HepG2 (cell line): ENCODE measurements around the gene UQCRC1. TPM values are rescaled to one million over a fixed set of nuclear protein-coding genes. Genes with fewer than 3 reads are reported as not detected.
A peak's percentile ranks its signal among the peaks of the same experiment; 100 is the strongest.

Source experiments
- AHDC1 ChIP-seq: sonication (generic); formaldehyde crosslinking; IDR thresholded peaks from 2 replicates; pipeline ENCODE4 v1.5.1; 2020; ENCODE audit warnings: mild to moderate bottlenecking, missing genetic modification reagents, borderline replicate concordance
- FOXC1 ChIP-seq: sonication (generic); formaldehyde crosslinking; IDR thresholded peaks from 2 replicates; pipeline ENCODE4 v1.8.0; 2022; ENCODE audit warnings: mild to moderate bottlenecking, missing genetic modification reagents, borderline replicate concordance
- FOXP4 ChIP-seq: sonication (generic); formaldehyde crosslinking; IDR thresholded peaks from 2 replicates; pipeline ENCODE4 v1.4.0; 2020; ENCODE audit warnings: missing genetic modification reagents
- HBP1 ChIP-seq: IDR thresholded peaks from 2 replicates; pipeline ENCODE4 v1.6.1; 2016; ENCODE audit warnings: low read depth, control low read depth
- HNF1B ChIP-seq: sonication (generic); formaldehyde crosslinking; IDR thresholded peaks from 2 replicates; pipeline ENCODE4 v1.5.1; 2020; ENCODE audit warnings: mild to moderate bottlenecking, moderate library complexity, missing genetic modification reagents
- MXI1 ChIP-seq: IDR thresholded peaks from 3 replicates; pipeline ENCODE4 v1.6.1; 2012; ENCODE audit warnings: low read depth, low read length, inconsistent platforms, borderline replicate concordance
- RBM39 ChIP-seq: fragments of 200-400 bp; formaldehyde crosslinking; IDR thresholded peaks from one replicate; pipeline ENCODE4 v1.6.1; 2018; ENCODE audit warnings: antibody characterized with exemption, mild to moderate bottlenecking, low read depth, low read length; ENCODE audit not compliant: poor library complexity, severe bottlenecking
- TCF7L2 ChIP-seq: IDR thresholded peaks from 2 replicates; pipeline ENCODE4 v1.6.1; 2011; ENCODE audit warnings: mild to moderate bottlenecking, low read depth, low read length, moderate library complexity
- ZBTB38 ChIP-seq: sonication (generic); formaldehyde crosslinking; IDR thresholded peaks from 2 replicates; pipeline ENCODE4 v1.5.1; 2020; ENCODE audit warnings: mild to moderate bottlenecking, missing genetic modification reagents
- ZFP91 ChIP-seq: sonication (generic); formaldehyde crosslinking; IDR thresholded peaks from 2 replicates; pipeline ENCODE4 v1.9.0; 2022; ENCODE audit warnings: missing genetic modification reagents, mild to moderate bottlenecking, borderline replicate concordance
- ZNF598 ChIP-seq: sonication (generic); formaldehyde crosslinking; IDR thresholded peaks from 2 replicates; pipeline ENCODE4 v1.5.1; 2020; ENCODE audit warnings: mild to moderate bottlenecking, missing genetic modification reagents, borderline replicate concordance
- ZNF607 ChIP-seq: sonication (generic); formaldehyde crosslinking; IDR thresholded peaks from 2 replicates; pipeline ENCODE4 v1.5.1; 2020; ENCODE audit warnings: missing genetic modification reagents, mild to moderate bottlenecking, borderline replicate concordance
- polyA plus RNA-seq, 8 experiments: library from polyadenylated mRNA; depleted of rRNA in 3 of 8; stranded (reverse) in 7 of 8; unstranded in 1 of 8; fragments of >200 nt; fragmentation: Illumina TruSeq in 4 of 8; extraction: Trizol in 4 of 8; gene quantifications; 2 replicates each; pipeline versions ENCODE4 v1.2.1 to v1.2.3, GENCODE V29; 2011 to 2016; ENCODE audit warnings: low read depth in 4 of 8, missing spikeins in 1 of 8, mixed read lengths in 1 of 8; ENCODE audit not compliant: insufficient read depth in 1 of 8
- total RNA-seq, 5 experiments: library from RNA; depleted of rRNA; stranded (reverse); fragments of >200 nt; fragmentation: Illumina TruSeq; extraction: Trizol; gene quantifications; 2 replicates each; pipeline ENCODE4 v1.2.3, GENCODE V29; 2016; ENCODE audit warnings: low read depth in 1 of 5

Gene UQCRC1
- total and polyA plus RNA-seq, 2 of the 13 experiments (the other 11 are each of a cell fraction or from before 2014, with no cell fraction given): 316 to 680 TPM

GRCh38 chr3:48558493-48559134, 50.8 kb downstream of the UQCRC1 start (continued):
- TF ChIP-seq FOXP4 (CRISPR knock-in tag) (no peak), AHDC1 (CRISPR knock-in tag) (0 out of 2 replicates have a peak, but pooled peaks have one; percentile 15), RBM39 (peak; percentile 4), FOXC1 (CRISPR knock-in tag) (0 out of 2 replicates have a peak, but pooled peaks have one; percentile 31), TCF7L2 (no peak), HBP1 (0 out of 2 replicates have a peak, but pooled peaks have one; percentile 61), ZNF607 (CRISPR knock-in tag) (peak; percentile 29; the same call in 1 of the 2 replicates), HNF1B (CRISPR knock-in tag) (0 out of 2 replicates have a peak, but pooled peaks have one; percentile 29), ZBTB38 (peak; percentile 12; the same call in 1 of the 2 replicates), ZFP91 (peak; percentile 65; the same call in 1 of the 2 replicates), MXI1 (no peak), ZNF598 (no peak)
